ENCODE results near the gene ALDH1B1.

The ALDH1B1 gene

GRCh38 chr9:38388283-38389223 is 3.9 kb upstream of the ALDH1B1 start:
- CTCF ChIA-PET = no interaction called here
- TF ChIP-seq BHLHE40 (IDR thresholded peaks at IDR 0.05; ENCODE audit: borderline replicate concordance) (no peak), SP1 (IDR thresholded peaks at IDR 0.05) (no peak), NFRKB (IDR thresholded peaks at IDR 0.05) (no peak), ELF4 (IDR thresholded peaks at IDR 0.05) (no peak), FOXA1 (IDR thresholded peaks at IDR 0.05) (no peak), ZNF384 (IDR thresholded peaks at IDR 0.05) (no peak), L3MBTL2 (conservative IDR thresholded peaks at IDR 0.05) (no peak), PKNOX1 (IDR thresholded peaks at IDR 0.05) (no peak), TARDBP (IDR thresholded peaks at IDR 0.05) (no peak), FOXK2 (IDR thresholded peaks at IDR 0.05) (no peak), SUZ12 (IDR thresholded peaks at IDR 0.05) (no peak), ARNT (IDR thresholded peaks at IDR 0.05) (no peak), LEF1 (IDR thresholded peaks at IDR 0.05; ENCODE audit: borderline replicate concordance) (no peak), HDGF (IDR thresholded peaks at IDR 0.05; ENCODE audit: borderline replicate concordance) (no peak), FOXM1 (IDR thresholded peaks at IDR 0.05; ENCODE audit: borderline replicate concordance) (no peak), CTBP1 (IDR thresholded peaks at IDR 0.05; ENCODE audit: borderline replicate concordance) (no peak)
- no peak for DNase-seq (ENCODE audit: extremely low spot score)
- POLR2A ChIA-PET = interaction anchor here (0.7 kb wide), 1 partner anchor 30 kb away, joined by 3 read pairs; no protein-coding TSS in a partner anchor

GRCh38 chr9:38389313-38389712 is 3.2 kb upstream of the ALDH1B1 start:
- TF ChIP-seq BHLHE40 (IDR thresholded peaks at IDR 0.05; ENCODE audit: borderline replicate concordance) (no peak), HDGF (IDR thresholded peaks at IDR 0.05; ENCODE audit: borderline replicate concordance) (no peak), ZNF384 (IDR thresholded peaks at IDR 0.05) (no peak)
- DNase-seq (ENCODE audit: extremely low spot score) = no peak
- ChIA-PET POLR2A (no interaction called here), CTCF (interaction anchor here (1.0 kb wide), 1 partner anchor 28 kb away, joined by 8 read pairs; no protein-coding TSS in a partner anchor)

GRCh38 chr9:38390442-38390841 is 2.1 kb upstream of the ALDH1B1 start:
- DNase-seq (ENCODE audit: extremely low spot score) = no peak
- POLR2A ChIA-PET = no interaction called here
- TF ChIP-seq FOXM1 (IDR thresholded peaks at IDR 0.05; ENCODE audit: borderline replicate concordance) (no peak), ARNT (IDR thresholded peaks at IDR 0.05) (no peak), SP1 (IDR thresholded peaks at IDR 0.05) (no peak), FOXK2 (IDR thresholded peaks at IDR 0.05) (no peak), TARDBP (IDR thresholded peaks at IDR 0.05) (no peak), L3MBTL2 (conservative IDR thresholded peaks at IDR 0.05) (no peak), ELF4 (IDR thresholded peaks at IDR 0.05) (no peak), CTBP1 (IDR thresholded peaks at IDR 0.05; ENCODE audit: borderline replicate concordance) (no peak), SUZ12 (IDR thresholded peaks at IDR 0.05) (no peak), PKNOX1 (IDR thresholded peaks at IDR 0.05) (no peak), FOXA1 (IDR thresholded peaks at IDR 0.05) (no peak), BHLHE40 (IDR thresholded peaks at IDR 0.05; ENCODE audit: borderline replicate concordance) (no peak), ZNF384 (IDR thresholded peaks at IDR 0.05) (no peak), HDGF (IDR thresholded peaks at IDR 0.05; ENCODE audit: borderline replicate concordance) (no peak), LEF1 (IDR thresholded peaks at IDR 0.05; ENCODE audit: borderline replicate concordance) (no peak), NFRKB (IDR thresholded peaks at IDR 0.05) (no peak)
- CTCF ChIA-PET = no interaction called here

GRCh38 chr9:38390851-38391250 is 1.7 kb upstream of the ALDH1B1 start:
- no peak for DNase-seq (ENCODE audit: extremely low spot score)
- ChIA-PET CTCF (no interaction called here), POLR2A (no interaction called here)
- TF ChIP-seq LEF1 (IDR thresholded peaks at IDR 0.05; ENCODE audit: borderline replicate concordance) (no peak), ARNT (IDR thresholded peaks at IDR 0.05) (no peak), NFRKB (IDR thresholded peaks at IDR 0.05) (no peak), SUZ12 (IDR thresholded peaks at IDR 0.05) (no peak), CTBP1 (IDR thresholded peaks at IDR 0.05; ENCODE audit: borderline replicate concordance) (no peak), BHLHE40 (IDR thresholded peaks at IDR 0.05; ENCODE audit: borderline replicate concordance) (no peak), ELF4 (IDR thresholded peaks at IDR 0.05) (no peak), ZNF384 (IDR thresholded peaks at IDR 0.05) (no peak), FOXA1 (IDR thresholded peaks at IDR 0.05) (no peak), SP1 (IDR thresholded peaks at IDR 0.05) (no peak), PKNOX1 (IDR thresholded peaks at IDR 0.05) (no peak), TARDBP (IDR thresholded peaks at IDR 0.05) (no peak), L3MBTL2 (conservative IDR thresholded peaks at IDR 0.05) (no peak), HDGF (IDR thresholded peaks at IDR 0.05; ENCODE audit: borderline replicate concordance) (no peak), FOXM1 (IDR thresholded peaks at IDR 0.05; ENCODE audit: borderline replicate concordance) (no peak), FOXK2 (IDR thresholded peaks at IDR 0.05) (no peak)

- ChIA-PET POLR2A (no interaction called here), CTCF (no interaction called here)
- TF ChIP-seq TARDBP (IDR thresholded peaks at IDR 0.05) = no peak
- no peak for DNase-seq (ENCODE audit: extremely low spot score)
These were observed 1.0 kb upstream of the ALDH1B1 start for GRCh38 chr9:38391278-38392118.
